Colonic mucosa (tissue), 4 donors: ENCODE results near the gene XAF1. TPM values are rescaled to one million over a fixed set of nuclear protein-coding genes. Genes with fewer than 3 reads are reported as not detected.

Source experiments
- DNase-seq: peaks from one replicate; pipeline ENCODE4 v3.0.0-alpha.2; 2020
- H3K27ac ChIP-seq: fragments of 200-600 bp; one replicate; pipeline ENCODE4 v1.8.0; 2021
- H3K27me3 ChIP-seq: fragments of 200-600 bp; one replicate; pipeline ENCODE4 v1.8.0; 2021
- H3K36me3 ChIP-seq: fragments of 200-600 bp; one replicate; pipeline ENCODE4 v1.8.0; 2021
- H3K4me1 ChIP-seq: fragments of 200-600 bp; one replicate; pipeline ENCODE4 v1.8.0; 2021; ENCODE audit warnings: mild to moderate bottlenecking
- H3K4me3 ChIP-seq: fragments of 200-600 bp; one replicate; pipeline ENCODE4 v1.8.0; 2021
- H3K9ac ChIP-seq, 2 donors: one replicate each; pipeline ENCODE4 v1.7.0; 2013; ENCODE audit warnings: control low read depth in 2 of 2, low read depth in 2 of 2, low read length in 2 of 2
- H3K9me3 ChIP-seq: fragments of 200-600 bp; one replicate; pipeline ENCODE4 v1.8.0; 2021
- CTCF ChIP-seq: fragments of 200-600 bp; IDR thresholded peaks from one replicate; pipeline ENCODE4 v1.8.0; 2022; ENCODE audit warnings: antibody characterized with exemption, mild to moderate bottlenecking
- intact Hi-C: fragments of 100-400 bp; cut with DNase I; formaldehyde crosslinking; loops from one replicate; pipeline ENCODE4 v1.14.1; 2022
- total RNA-seq, 2 donors: library from RNA; stranded (reverse); fragmentation: NEBNext Ultra II Directional in 1 of 2; extraction: Animal tissue kit (Norgen Biotek cat#: 25700) in 1 of 2; gene quantifications; one replicate each; pipeline ENCODE4 v1.2.1, GENCODE V29; 2021
- donor health status: healthy.
- donor health status: DM: no; HTN: no; CAD: no.
- donor health status: DM: no; HTN: no; CAD: no.

Gene XAF1
- total RNA-seq, 2 donors from 2014 or later = 8.5 to 11.7 TPM

DNA sequence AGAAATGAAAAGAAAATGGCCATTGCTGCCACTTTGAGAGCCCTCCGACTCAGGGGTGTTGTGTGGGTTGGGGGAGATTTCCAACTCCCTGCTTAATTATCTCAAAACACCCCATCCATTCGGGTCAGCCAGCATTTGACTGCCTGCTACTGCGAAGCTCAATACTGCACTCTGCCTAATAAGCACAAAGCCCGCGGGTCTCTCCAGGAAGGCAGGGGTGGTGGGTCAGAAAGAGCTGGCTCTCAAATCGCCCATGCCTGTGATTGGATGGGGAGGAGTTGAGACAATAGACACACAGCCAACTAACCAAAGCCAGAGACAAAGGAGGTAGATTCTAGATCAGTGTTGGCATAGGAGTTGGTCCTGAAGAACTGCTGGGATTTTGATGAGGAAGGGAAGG is 2.3 kb upstream of the XAF1 start:
- H3K9ac ChIP-seq = no peak overlapping the region
- H3K4me1 ChIP-seq = no peaks in the 10 kb centered on the region

DNA sequence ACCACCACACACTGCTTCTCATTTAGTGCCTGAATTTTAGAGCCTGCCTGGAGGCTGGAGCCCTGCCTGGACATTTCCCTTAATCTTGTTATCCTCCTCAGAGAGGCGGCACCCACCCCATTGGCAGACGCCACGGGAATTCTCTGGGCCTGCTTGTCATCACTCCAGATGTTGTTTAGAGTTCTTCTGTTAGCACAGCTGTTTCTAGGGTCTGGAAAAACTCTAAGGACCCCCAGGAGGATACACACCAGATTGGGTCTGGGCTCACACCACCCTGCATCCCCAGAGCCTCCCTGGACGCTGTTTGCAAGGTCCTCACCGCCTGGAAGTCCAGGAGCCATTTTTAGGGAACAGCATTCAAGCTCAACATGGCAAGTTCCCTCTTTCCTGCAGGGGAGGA is 565 bp upstream of the XAF1 start:
- Histone ChIP-seq H3K27ac (peak overlapping the region; percentile 82), H3K4me3 (peak overlapping the region; percentile 50), H3K4me1 (no peaks in the 10 kb centered on the region), H3K27me3 (no peaks in the 10 kb centered on the region), H3K9me3 (no peaks in the 10 kb centered on the region), H3K36me3 (no peaks in the 10 kb centered on the region), H3K9ac (peak overlapping the region; percentile 72 to 75)
- intact Hi-C loops = no loop called here
- peak; percentile 39 for DNase-seq
- TF ChIP-seq CTCF = no peak

More for the DNA sequence above, 2.3 kb upstream of the XAF1 start:
- no peak for TF ChIP-seq CTCF
- no peaks in the 10 kb centered on the region for H3K27me3 ChIP-seq
- no peak overlapping the region for H3K4me3 ChIP-seq
- intact Hi-C loops = no loop called here
- no peaks in the 10 kb centered on the region for H3K36me3 ChIP-seq
- H3K9me3 ChIP-seq = no peaks in the 10 kb centered on the region
- DNase-seq = no peak
- peak overlapping the region; percentile 73 for H3K27ac ChIP-seq

- Histone ChIP-seq H3K4me1 (no peaks in the 10 kb centered on the region), H3K9ac (peak overlapping the region; percentile 72 to 75), H3K27ac (peak overlapping the region; percentile 82), H3K9me3 (no peaks in the 10 kb centered on the region), H3K27me3 (no peaks in the 10 kb centered on the region), H3K36me3 (no peaks in the 10 kb centered on the region), H3K4me3 (peak overlapping the region; percentile 50)
- TF ChIP-seq CTCF = no peak
- intact Hi-C loops = no loop called here
- DNase-seq = no peak
These were observed 682 bp downstream of the XAF1 start for GRCh38 chr17:6756425-6757031.

DNA sequence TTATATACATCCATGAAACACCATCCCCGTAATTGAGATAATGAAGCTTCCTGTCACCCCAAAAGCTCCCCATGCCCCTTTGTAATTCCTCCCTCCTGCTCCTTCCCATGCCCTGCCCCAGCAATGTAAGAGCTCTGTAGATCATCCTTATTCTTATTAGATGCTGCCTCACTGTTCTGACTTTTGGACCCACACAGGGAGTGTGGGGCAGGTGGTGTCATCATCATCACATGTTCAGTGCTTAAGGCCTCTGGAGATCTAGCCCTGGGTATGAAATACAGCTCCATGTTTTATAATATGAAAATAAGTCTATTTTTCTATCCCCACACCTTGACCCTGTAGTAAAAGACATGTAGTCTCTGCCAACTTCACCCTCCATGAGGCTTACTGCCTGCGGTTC is 1.9 kb downstream of the XAF1 start:
- Histone ChIP-seq H3K4me3 (no peak overlapping the region), H3K9ac (no peak overlapping the region), H3K9me3 (no peaks in the 10 kb centered on the region), H3K27ac (no peak overlapping the region), H3K27me3 (no peaks in the 10 kb centered on the region), H3K4me1 (no peaks in the 10 kb centered on the region), H3K36me3 (no peaks in the 10 kb centered on the region)
- no peak for TF ChIP-seq CTCF
- intact Hi-C loops = no loop called here
- DNase-seq = no peak

DNA sequence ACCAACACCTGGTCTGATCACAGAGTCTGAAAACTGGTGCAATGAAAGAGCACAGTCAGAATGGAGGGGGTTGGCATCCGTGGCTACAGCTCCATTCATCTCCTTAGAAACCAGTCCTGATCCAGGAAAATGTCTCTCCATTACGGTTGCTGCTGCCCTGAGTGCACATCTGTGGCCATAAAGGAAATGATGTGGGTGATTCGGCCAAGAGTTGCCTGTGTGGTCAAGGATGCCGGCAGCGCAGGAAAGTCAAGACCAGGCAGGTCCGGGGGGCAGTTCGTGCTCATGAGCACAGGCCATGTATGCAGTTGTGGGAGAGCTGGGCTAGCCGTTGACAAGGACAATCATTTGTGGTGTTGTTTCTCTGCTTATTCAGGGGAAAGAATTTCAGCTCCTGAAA is 5.9 kb downstream of the XAF1 start:
- DNase-seq = no peak
- H3K9ac ChIP-seq = no peak overlapping the region
- H3K27me3 ChIP-seq = no peaks in the 10 kb centered on the region
- no peak overlapping the region for H3K4me3 ChIP-seq
- H3K36me3 ChIP-seq = no peaks in the 10 kb centered on the region
- no peak for TF ChIP-seq CTCF
- no peak overlapping the region for H3K27ac ChIP-seq
- no peaks in the 10 kb centered on the region for H3K9me3 ChIP-seq
- intact Hi-C loops = no loop called here
- no peaks in the 10 kb centered on the region for H3K4me1 ChIP-seq
